Heart left ventricle (tissue), 16 donors: Measurements from ENCODE around the gene NPPC. TPM values are rescaled to one million over a fixed set of nuclear protein-coding genes. Genes with fewer than 3 reads are reported as not detected.

Experiments used
- ATAC-seq, 4 donors: fragments of 200-7000 bp; cut with Tn5 transposase; one replicate each; pipeline ENCODE4 v1.9.1; 2020 to 2022; ENCODE audit warnings: moderate library complexity in 4 of 4, mild to moderate bottlenecking in 3 of 4, moderate number of reproducible peaks in 1 of 4
- DNase-seq, 5 donors: peaks; one replicate each; pipeline ENCODE4 v3.0.0-alpha.2; 2020
- H3K27ac ChIP-seq, 12 donors: fragments of 200-600 bp; sonication (generic) in 4 of 12; one replicate each; pipeline versions ENCODE4 v1.5.0 to v1.8.0; 2016 to 2022; ENCODE audit warnings: mild to moderate bottlenecking in 2 of 12
- H3K27me3 ChIP-seq, 9 donors: fragments of 200-600 bp; sonication (generic) in 2 of 9; one replicate each; pipeline versions ENCODE4 v1.5.1 to v1.8.0; 2016 to 2022; ENCODE audit warnings: mild to moderate bottlenecking in 3 of 9
- H3K36me3 ChIP-seq, 9 donors: fragments of 200-600 bp; sonication (generic) in 2 of 9; one replicate each; pipeline versions ENCODE4 v1.5.0 to v1.8.0; 2018 to 2022; ENCODE audit warnings: mild to moderate bottlenecking in 2 of 9
- H3K4me1 ChIP-seq, 12 donors: fragments of 200-600 bp; sonication (generic) in 4 of 12; one replicate each; pipeline versions ENCODE4 v1.5.0 to v1.8.0; 2016 to 2022; ENCODE audit warnings: mild to moderate bottlenecking in 3 of 12
- H3K4me3 ChIP-seq, 12 donors: fragments of 200-600 bp; sonication (generic) in 4 of 12; one replicate each; pipeline versions ENCODE4 v1.5.0 to v1.8.0; 2017 to 2022; ENCODE audit warnings: mild to moderate bottlenecking in 9 of 12, moderate library complexity in 4 of 12
- H3K9me3 ChIP-seq, 12 donors: fragments of 200-600 bp; sonication (generic) in 4 of 12; one replicate each; pipeline versions ENCODE4 v1.5.0 to v1.8.0; 2016 to 2022; ENCODE audit warnings: mild to moderate bottlenecking in 1 of 12
- CTCF ChIP-seq, 12 donors: fragments of 200-600 bp; sonication (generic) in 4 of 12; IDR thresholded peaks; one replicate each; pipeline versions ENCODE4 v1.5.0 to v1.8.0; 2018 to 2022; ENCODE audit warnings: antibody characterized with exemption in 12 of 12, mild to moderate bottlenecking in 5 of 12
- POLR2A ChIP-seq, 2 donors: fragments of 450-650 bp; IDR thresholded peaks; one replicate each; pipeline ENCODE4 v1.6.1; 2017; ENCODE audit warnings: antibody characterized with exemption in 2 of 2, mild to moderate bottlenecking in 2 of 2, moderate library complexity in 2 of 2
- WGBS, 4 donors: extraction: QIAGEN DNeasy Blood & Tissue Kit in 2 of 4; methylation state at CpG; one replicate each; pipeline versions ENCODE4 v1.1.5 to v1.1.7; 2013 to 2018; 5-methylcytosine and 5-hydroxymethylcytosine counted together
- intact Hi-C, 10 donors: fragments of 100-400 bp; cut with DNase I; formaldehyde crosslinking; loops; one replicate each; pipeline versions ENCODE4 v1.11.1 to v1.14.2; 2022
- microRNA counts, 2 donors: library from miRNA; unstranded; fragments of <30 nt; microRNA quantifications; one replicate each; lab custom pipeline; 2016
- microRNA-seq, 4 donors: library from miRNA; unstranded; fragments of <30 nt; microRNA quantifications; one replicate each; pipeline versions ENCODE4 to v1.2.0, GENCODE V29; 2017 to 2020
- polyA plus RNA-seq, 2 donors: library from polyadenylated mRNA; stranded (reverse); fragments of 200-250 nt; gene quantifications; one replicate each; pipeline ENCODE4 v1.2.3, GENCODE V29; 2013
- total RNA-seq, 9 donors: library from RNA; depleted of rRNA in 2 of 9; stranded (reverse); fragments of >200 nt in 2 of 9; fragmentation: NEBNext Ultra II Directional in 3 of 9; extraction: Animal tissue kit (Norgen Biotek cat#: 25700) in 3 of 9; gene quantifications; one replicate each; pipeline versions ENCODE4 v1.1.0 to v1.2.4, GENCODE V29; 2016 to 2023
- donor health status: ischemic (EF 13 %, LVEDD 7.1; RV severe dilation, severe dysfunction).
- donor health status: healthy with polysubstance abuse.
- donor health status: DM: no; HTN: yes; CAD: no.
- donor health status: DM: no; HTN: no; CAD: no.
- donor health status: ischemic (EF 25% LVEDD 6.9; RV normal size, moderate dysfunction).
- donor health status: ischemic (EF 25% LVEDD 5.7; RV mildly dilated, moderate dysfunction).
- donor health status: healthy.
- donor health status: DM: yes; HTN: yes; CAD: no.
- donor health status: ischemic (EF 35%, LVEDD 5.7; RV mildly dilated, moderate dysfunction).
- donor health status: nonischemic (EF 11% LVEDD 7.7; RV severe dilation, severe dysfunction).
- donor health status: DM: yes; HTN: yes; CAD: no.
- donor health status: PGD.
- donor health status: ischemic (EF 29% LVEDD 5.4; RV normal size, mild dysfunction).
- donor health status: nonischemic (EF 23%, LVEDD 6.1; RV moderate dilation, normal function).

NPPC gene
- total and polyA plus RNA-seq, 11 donors, result 0.42 to 7.0 (median 1.7) TPM; not detected in 2

GRCh38 chr2:231879216-231879615 is 47.0 kb downstream of the NPPC start:
- peaks cover 0 to 53% (median 7%) of the 10 kb centered on the region in 9 donors for H3K27me3 ChIP-seq
- no peaks in the 10 kb centered on the region for H3K36me3 ChIP-seq
- no peaks in the 10 kb centered on the region for H3K9me3 ChIP-seq
- intact Hi-C loops, result no loop called here
- H3K4me3 ChIP-seq, result no peak overlapping the region
- ATAC-seq (no peak), DNase-seq (no peak)
- WGBS, 4 donors, result 35 to 50% (median 46%) methylated on average over 7 of the region's 7 CpGs
- H3K4me1 ChIP-seq, result no peaks in the 10 kb centered on the region
- TF ChIP-seq CTCF (IDR thresholded peaks at IDR 0.05) (no peak), POLR2A (IDR thresholded peaks at IDR 0.05) (no peak)
- H3K27ac ChIP-seq, result no peak overlapping the region

DNA sequence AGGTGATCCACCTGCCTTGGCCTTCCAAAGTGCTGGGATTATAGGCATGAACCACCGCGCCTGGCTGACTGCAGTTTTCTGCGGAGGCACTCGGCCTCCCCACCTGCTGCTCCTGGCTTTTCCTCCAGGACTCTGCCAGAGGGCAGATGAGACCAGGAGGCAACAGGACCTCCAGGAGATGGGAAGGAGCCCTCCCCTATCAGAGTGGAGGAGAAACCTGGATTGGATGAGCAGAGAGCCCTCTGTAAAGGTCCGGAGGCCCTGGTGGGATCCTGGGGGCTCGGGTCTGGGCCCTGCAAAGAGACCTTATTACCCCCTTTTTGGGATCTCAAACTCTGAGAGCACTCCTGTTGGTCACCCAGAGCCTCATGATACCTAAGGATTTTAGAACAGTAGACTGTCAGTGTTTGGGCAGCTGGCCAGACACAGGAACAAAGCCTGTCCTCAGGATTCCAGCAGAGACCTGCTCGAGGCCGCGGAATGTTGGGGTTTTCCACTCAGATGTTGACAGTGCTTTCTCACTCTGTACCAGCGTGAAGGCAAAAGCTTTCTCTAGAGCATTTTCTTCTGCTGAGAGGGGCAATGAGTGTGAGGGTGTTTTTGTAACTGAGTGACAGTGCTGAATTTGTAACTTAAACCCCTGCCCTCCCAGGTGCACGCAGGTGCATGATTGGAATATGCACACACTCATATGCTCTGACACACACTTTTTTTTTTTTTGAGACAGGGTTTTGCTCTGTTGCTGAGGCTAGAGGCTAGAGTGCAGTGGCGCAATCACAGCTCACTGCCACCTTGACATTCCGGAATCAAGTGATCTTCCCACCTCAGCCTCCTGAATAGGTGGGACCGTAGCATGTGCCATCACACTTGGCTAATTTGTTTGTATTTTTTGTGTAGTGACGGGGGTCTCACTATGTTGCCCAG is 48.4 kb downstream of the NPPC start:
- TF ChIP-seq POLR2A (IDR thresholded peaks at IDR 0.05), result no peak
- no peak for TF ChIP-seq CTCF (IDR thresholded peaks at IDR 0.05)
- no peaks in the 10 kb centered on the region for H3K36me3 ChIP-seq
- peaks cover 0 to 52% (median 3%) of the 10 kb centered on the region in 9 donors for H3K27me3 ChIP-seq

GRCh38 chr2:231874944-231875343 is 51.3 kb downstream of the NPPC start:
- intact Hi-C loops, result no loop called here
- 57 to 81% (median 73%) methylated on average over 1 of the region's 1 CpG for WGBS, 4 donors
- Histone ChIP-seq H3K36me3 (no peaks in the 10 kb centered on the region), H3K9me3 (no peaks in the 10 kb centered on the region), H3K27ac (no peak overlapping the region), H3K4me3 (no peak overlapping the region), H3K27me3 (peaks cover 0 to 57% (median 3%) of the 10 kb centered on the region in 9 donors), H3K4me1 (no peaks in the 10 kb centered on the region)
- TF ChIP-seq CTCF (IDR thresholded peaks at IDR 0.05), result no peak
- no peak for TF ChIP-seq POLR2A (IDR thresholded peaks at IDR 0.05)
- no peak for DNase-seq
- no peak for ATAC-seq

More for the DNA sequence above, 48.4 kb downstream of the NPPC start:
- H3K27ac ChIP-seq, result no peak overlapping the region
- no peak overlapping the region for H3K4me3 ChIP-seq
- H3K9me3 ChIP-seq, result no peaks in the 10 kb centered on the region
- DNase-seq (no peak), ATAC-seq (no peak)
- H3K4me1 ChIP-seq, result no peaks in the 10 kb centered on the region
- WGBS, 4 donors, result 84 to 90% (median 85%) methylated on average over 13 to 15 of the region's 15 CpGs
- intact Hi-C loops, result no loop called here

MicroRNA genes within 50 kb of the gene (microRNA counts, 767-probe panel; counts per million panel counts)
- microRNA hsa-miR-1471 (lab: Ali Mortazavi, UCI), result 0 to 71.6 counts per million in 2 donors

Small RNAs within 50 kb of the gene (microRNA-seq; reads per million reads assigned to microRNA genes)
- 0 reads per million in 4 donors for gene MIR1471

Other genes starting within 250 kb of the NPPC start
- gene PTMA, start 217.9 kb downstream of the NPPC start, total RNA-seq, result 100 to 1,000 TPM; 143 to 409 (median 200) TPM
- 100 to 1,000 TPM; 403 to 707 TPM for gene PTMA, start 217.9 kb downstream of the NPPC start, polyA plus RNA-seq
- 10 to 100 TPM; 12.3 to 29.1 (median 19.5) TPM for gene PDE6D, start 145.1 kb downstream of the NPPC start, total RNA-seq
- gene PDE6D, start 145.1 kb downstream of the NPPC start, polyA plus RNA-seq, result 10 to 100 TPM; 19.8 to 30.1 TPM
- gene COPS7B, start 140.0 kb downstream of the NPPC start, total RNA-seq, result 10 to 100 TPM; 12.3 to 27.7 (median 19.0) TPM
- gene COPS7B, start 140.0 kb downstream of the NPPC start, polyA plus RNA-seq, result 10 to 100 TPM; 14.1 to 18.9 TPM
- gene DIS3L2, start 35.3 kb upstream of the NPPC start, total RNA-seq, result 10 to 100 TPM; 14.9 to 27.3 (median 22.4) TPM
- gene DIS3L2, start 35.3 kb upstream of the NPPC start, polyA plus RNA-seq, result 10 to 100 TPM; 12.4 to 12.9 TPM